Measurements from ENCODE around the gene SPATA6L. TPM values are rescaled to one million over a fixed set of nuclear protein-coding genes. Genes with fewer than 3 reads are reported as not detected.
A peak's percentile ranks its signal among the peaks of the same experiment; 100 is the strongest.

The SPATA6L gene
- total RNA-seq, 1 donor from 2014 or later: 4.2 TPM

GRCh38 chr9:4548811-4549725 is 117.2 kb downstream of the SPATA6L start:
- peak; percentile 17 for DNase-seq

Other genes starting within 250 kb of the SPATA6L start
- 1.5 TPM for gene SLC1A1, start 176.0 kb downstream of the SPATA6L start, total RNA-seq
- 5.5 TPM for gene PLPP6, start 4.2 kb downstream of the SPATA6L start, total RNA-seq
- gene CDC37L1, start 13.1 kb upstream of the SPATA6L start, total RNA-seq: 61.9 TPM
- 75.4 TPM for gene AK3, start 74.7 kb upstream of the SPATA6L start, total RNA-seq
- 29.7 TPM for gene RCL1, start 126.5 kb upstream of the SPATA6L start, total RNA-seq

All from tongue (tissue), 2 donors.